DOHH2 (cell line): ENCODE results near the gene RNF141.

Experiments
- H3F3A ChIP-seq: fragments of 200-600 bp; sonication (generic), shearing (Covaris generic); 2 replicates; pipeline ENCODE4 v1.6.0; 2016; ENCODE audit warnings: antibody characterized with exemption, mild to moderate bottlenecking; ENCODE audit not compliant: control insufficient read depth, insufficient read depth
- H3K27ac ChIP-seq: fragments of 200-600 bp; sonication (generic); 2 replicates; pipeline ENCODE4 v1.5.1; 2014; ENCODE audit warnings: low read depth, mild to moderate bottlenecking, low read length, moderate library complexity
- H3K27me3 ChIP-seq: fragments of 200-600 bp; sonication (generic); 2 replicates; pipeline ENCODE4 v1.6.1; 2014; ENCODE audit warnings: mild to moderate bottlenecking, low read length, mixed read lengths; ENCODE audit not compliant: control insufficient read depth
- H3K36me3 ChIP-seq: fragments of 200-600 bp; sonication (generic); 2 replicates; pipeline ENCODE4 v1.6.1; 2014; ENCODE audit warnings: mild to moderate bottlenecking, low read length, moderate library complexity, mixed read lengths; ENCODE audit not compliant: control insufficient read depth
- H3K4me1 ChIP-seq: fragments of 200-600 bp; sonication (generic); 2 replicates; pipeline ENCODE4 v1.6.1; 2014; ENCODE audit warnings: mild to moderate bottlenecking, low read length, mixed read lengths; ENCODE audit not compliant: control insufficient read depth
- H3K4me2 ChIP-seq: fragments of 200-600 bp; sonication (generic); 2 replicates; pipeline ENCODE4 v1.6.0; 2014; ENCODE audit warnings: mild to moderate bottlenecking, low read length, moderate library complexity
- H3K4me3 ChIP-seq: fragments of 200-600 bp; sonication (generic); 2 replicates; pipeline ENCODE4 v1.5.1; 2014; ENCODE audit warnings: mild to moderate bottlenecking, low read length, mixed read lengths
- H3K79me2 ChIP-seq: fragments of 200-600 bp; sonication (generic); 2 replicates; pipeline ENCODE4 v1.6.1; 2014; ENCODE audit warnings: mild to moderate bottlenecking, low read length, mixed read lengths; ENCODE audit not compliant: control insufficient read depth
- H3K9me2 ChIP-seq: fragments of 200-600 bp; sonication (generic); replicated peaks from 2 replicates; pipeline ENCODE4 v1.6.1; 2014; ENCODE audit warnings: mild to moderate bottlenecking, low read length, mixed read lengths; ENCODE audit not compliant: control insufficient read depth
- H3K9me3 ChIP-seq: fragments of 200-600 bp; sonication (generic); 2 replicates; pipeline ENCODE4 v1.6.1; 2014; ENCODE audit warnings: antibody characterized with exemption, low read length, mixed read lengths; ENCODE audit not compliant: control insufficient read depth, insufficient read depth
- H4K20me1 ChIP-seq: fragments of 200-600 bp; sonication (generic); 2 replicates; pipeline ENCODE4 v1.6.0; 2014; ENCODE audit warnings: low read depth, mild to moderate bottlenecking, antibody characterized with exemption, low read length, moderate library complexity; ENCODE audit not compliant: control insufficient read depth, insufficient read depth
- EZH2phosphoT487 ChIP-seq: fragments of 200-600 bp; sonication (generic); IDR thresholded peaks from 2 replicates; pipeline ENCODE4 v1.6.1; 2017; ENCODE audit warnings: borderline replicate concordance, mild to moderate bottlenecking, antibody characterized with exemption, low read length, moderate library complexity, mixed read lengths
- TF ChIP-seq, protein P1 (sequence below): fragments of 200-600 bp; sonication (generic); IDR thresholded peaks from one replicate; pipeline ENCODE4 v1.5.1; 2014; ENCODE audit warnings: antibody characterized with exemption, mild to moderate bottlenecking, low read depth, low read length; ENCODE audit not compliant: poor library complexity, severe bottlenecking

The RNF141 gene

DNA sequence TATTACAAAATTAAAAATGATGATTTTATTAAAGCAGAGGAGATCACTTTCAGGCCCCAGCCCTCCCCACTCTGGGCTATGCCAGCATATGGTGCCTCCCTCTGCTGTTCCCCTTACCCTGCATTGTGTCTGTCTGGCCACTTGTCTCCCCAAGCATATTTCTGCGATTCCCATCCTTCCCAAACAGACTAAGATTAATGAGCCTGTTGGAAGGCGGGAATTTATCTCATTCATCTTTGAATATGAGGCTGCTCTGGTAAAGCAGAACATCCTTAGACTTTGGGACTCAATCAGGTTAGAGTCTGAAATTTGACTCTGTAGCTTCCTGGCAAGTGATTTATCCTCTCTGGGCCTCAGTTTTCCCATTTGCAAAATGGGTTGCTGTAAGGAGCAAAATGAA is 60.2 kb downstream of the RNF141 start:
- no peak overlapping the region for H3K4me3 ChIP-seq
- no peaks in the 10 kb centered on the region for H4K20me1 ChIP-seq
- H3K9me2 ChIP-seq, result no peaks in the 10 kb centered on the region
- no peak overlapping the region for H3K27ac ChIP-seq
- TF ChIP-seq EZH2phosphoT487, result no peak
- TF ChIP-seq, protein P1, sequence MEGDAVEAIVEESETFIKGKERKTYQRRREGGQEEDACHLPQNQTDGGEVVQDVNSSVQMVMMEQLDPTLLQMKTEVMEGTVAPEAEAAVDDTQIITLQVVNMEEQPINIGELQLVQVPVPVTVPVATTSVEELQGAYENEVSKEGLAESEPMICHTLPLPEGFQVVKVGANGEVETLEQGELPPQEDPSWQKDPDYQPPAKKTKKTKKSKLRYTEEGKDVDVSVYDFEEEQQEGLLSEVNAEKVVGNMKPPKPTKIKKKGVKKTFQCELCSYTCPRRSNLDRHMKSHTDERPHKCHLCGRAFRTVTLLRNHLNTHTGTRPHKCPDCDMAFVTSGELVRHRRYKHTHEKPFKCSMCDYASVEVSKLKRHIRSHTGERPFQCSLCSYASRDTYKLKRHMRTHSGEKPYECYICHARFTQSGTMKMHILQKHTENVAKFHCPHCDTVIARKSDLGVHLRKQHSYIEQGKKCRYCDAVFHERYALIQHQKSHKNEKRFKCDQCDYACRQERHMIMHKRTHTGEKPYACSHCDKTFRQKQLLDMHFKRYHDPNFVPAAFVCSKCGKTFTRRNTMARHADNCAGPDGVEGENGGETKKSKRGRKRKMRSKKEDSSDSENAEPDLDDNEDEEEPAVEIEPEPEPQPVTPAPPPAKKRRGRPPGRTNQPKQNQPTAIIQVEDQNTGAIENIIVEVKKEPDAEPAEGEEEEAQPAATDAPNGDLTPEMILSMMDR, result no peak
- no peaks in the 10 kb centered on the region for H3K9me3 ChIP-seq
- H3K27me3 ChIP-seq, result no peaks in the 10 kb centered on the region
- no peaks in the 10 kb centered on the region for H3K79me2 ChIP-seq
- H3K4me2 ChIP-seq, result no peak overlapping the region
- H3K36me3 ChIP-seq, result peaks cover 7% of the 10 kb centered on the region; the same call in 1 of the 2 replicates
- H3F3A ChIP-seq, result no peaks in the 10 kb centered on the region; the same call in 1 of the 2 replicates
- no peaks in the 10 kb centered on the region for H3K4me1 ChIP-seq

DNA sequence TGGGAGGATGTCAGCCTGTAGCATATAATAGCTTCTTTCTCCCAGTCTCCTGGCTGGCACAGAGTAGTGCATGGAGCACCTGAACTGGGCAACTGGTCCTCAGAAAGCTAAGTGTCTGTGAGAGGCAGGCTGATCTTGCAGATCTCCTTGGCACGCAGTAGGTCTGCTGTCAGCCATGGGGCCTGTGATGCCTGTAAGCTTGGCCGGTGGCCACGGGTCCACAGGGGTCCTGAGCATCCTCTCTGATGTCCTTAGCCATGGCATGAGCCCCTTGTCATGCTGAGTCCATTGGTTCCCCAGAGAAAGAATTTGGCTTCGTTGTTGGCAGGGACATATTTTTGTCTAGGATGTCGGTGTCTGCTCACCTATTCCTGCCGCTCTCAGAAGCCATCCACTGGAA is 61.0 kb downstream of the RNF141 start:
- Histone ChIP-seq H3K9me2 (no peaks in the 10 kb centered on the region), H3K4me3 (no peak overlapping the region), H3K27ac (no peak overlapping the region), H3K4me2 (no peak overlapping the region), H4K20me1 (no peaks in the 10 kb centered on the region), H3K79me2 (no peaks in the 10 kb centered on the region), H3F3A (no peaks in the 10 kb centered on the region; the same call in 1 of the 2 replicates), H3K9me3 (no peaks in the 10 kb centered on the region), H3K4me1 (no peaks in the 10 kb centered on the region), H3K27me3 (no peaks in the 10 kb centered on the region), H3K36me3 (peaks cover 7% of the 10 kb centered on the region; the same call in 1 of the 2 replicates)
- TF ChIP-seq, protein P1, result no peak
- no peak for TF ChIP-seq EZH2phosphoT487

DNA sequence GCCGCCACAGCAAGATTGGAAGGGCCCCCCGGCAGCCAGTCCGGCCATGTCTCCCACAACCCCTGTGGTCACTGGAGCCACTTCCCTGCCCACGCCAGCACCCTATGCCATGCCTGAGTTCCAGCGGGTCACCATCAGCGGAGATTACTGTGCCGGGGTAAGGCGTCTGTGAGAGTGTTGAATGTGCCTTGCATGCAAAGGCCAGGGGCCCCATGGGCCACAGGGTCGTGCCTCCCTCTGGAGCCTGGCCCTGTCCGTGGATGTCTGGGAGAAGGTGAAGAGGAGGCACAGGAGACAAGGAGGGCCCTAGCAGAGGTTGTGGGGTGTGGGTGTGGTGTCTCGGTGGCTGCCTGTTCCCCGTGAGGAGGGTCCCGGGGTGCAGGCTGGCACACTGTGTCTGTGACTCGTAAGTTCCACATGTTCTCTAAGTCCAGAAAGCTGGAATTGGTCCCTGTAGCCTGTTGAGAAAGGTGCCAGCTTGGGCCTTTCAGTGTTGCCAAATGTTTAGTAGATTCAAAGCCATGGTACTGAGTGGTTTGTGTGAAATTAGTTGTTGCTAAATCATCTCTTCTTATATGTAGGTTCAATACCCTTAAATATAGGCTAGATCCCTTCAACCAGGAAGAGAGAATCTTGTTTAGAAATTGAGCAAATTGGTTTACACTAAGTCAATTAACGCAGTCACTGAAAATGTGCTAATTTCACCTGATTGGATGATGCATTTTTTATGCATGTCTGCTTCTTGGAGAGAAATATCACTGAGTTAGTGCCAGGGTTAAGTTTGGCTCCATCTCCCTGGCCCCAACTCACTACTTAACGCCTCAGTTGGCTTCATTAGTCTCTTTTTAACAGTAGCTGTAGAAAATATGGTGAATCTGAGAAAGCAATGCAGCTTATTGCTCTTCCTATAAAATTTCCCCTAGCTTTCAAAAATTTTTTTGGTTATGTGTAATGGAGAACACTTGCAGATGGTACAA is 62.1 kb downstream of the RNF141 start:
- no peaks in the 10 kb centered on the region for H3K79me2 ChIP-seq
- H4K20me1 ChIP-seq, result no peaks in the 10 kb centered on the region
- H3K4me2 ChIP-seq, result no peak overlapping the region
- no peak overlapping the region for H3K4me3 ChIP-seq
- H3K9me3 ChIP-seq, result no peaks in the 10 kb centered on the region
- H3F3A ChIP-seq, result no peaks in the 10 kb centered on the region; the same call in 1 of the 2 replicates
- no peaks in the 10 kb centered on the region for H3K9me2 ChIP-seq
- no peaks in the 10 kb centered on the region for H3K27me3 ChIP-seq
- peaks cover 7% of the 10 kb centered on the region; the same call in 1 of the 2 replicates for H3K36me3 ChIP-seq
- H3K27ac ChIP-seq, result no peak overlapping the region
- no peak for TF ChIP-seq EZH2phosphoT487
- TF ChIP-seq, protein P1, result no peak
- no peaks in the 10 kb centered on the region for H3K4me1 ChIP-seq
